ENCODE data around the gene SPATA46. TPM values are rescaled to one million over a fixed set of nuclear protein-coding genes. Genes with fewer than 3 reads are reported as not detected.
"Not testable (repeated sequence)": the region's sequence is repeated elsewhere in the genome, so short reads cannot be mapped to it uniquely, and the experiment has no call there.

The SPATA46 gene
- total and polyA plus RNA-seq, 7 donors, result not detected

- H3K27ac ChIP-seq, result no peak overlapping the region
- no peaks in the 10 kb centered on the region for H3K36me3 ChIP-seq (ENCODE audit: insufficient read depth in 1 of 2, low read depth in 1 of 2)
- DNase-seq (no peak), ATAC-seq (no peak)
- 57 to 74% (median 57%) methylated on average over 1 of the region's 1 CpG for WGBS, 3 donors
- intact Hi-C loops (cut with DNase I), result no loop called here
- H3K4me1 ChIP-seq, result no peaks in the 10 kb centered on the region
- H3K9me3 ChIP-seq, result no peaks in the 10 kb centered on the region
- no peaks in the 10 kb centered on the region for H3K27me3 ChIP-seq (ENCODE audit: insufficient read depth in 3 of 3, low read length in 2 of 3)
- H3K4me3 ChIP-seq, result no peak overlapping the region
- no peak for TF ChIP-seq CTCF (IDR thresholded peaks at IDR 0.05)
These were observed 17.7 kb downstream of the SPATA46 start for GRCh38 chr1:162358928-162359327.

GRCh38 chr1:162357681-162358266, 18.9 kb downstream of the SPATA46 start:
- no peaks in the 10 kb centered on the region for H3K9me3 ChIP-seq
- ATAC-seq (no peak), DNase-seq (no peak)
- H3K27me3 ChIP-seq (ENCODE audit: insufficient read depth in 3 of 3, low read length in 2 of 3), result no peaks in the 10 kb centered on the region
- intact Hi-C loops (cut with DNase I), result no loop called here
- no peak overlapping the region for H3K27ac ChIP-seq
- H3K4me1 ChIP-seq, result no peaks in the 10 kb centered on the region
- WGBS, 3 donors, result 52 to 64% (median 54%) methylated on average over 5 of the region's 5 CpGs
- no peaks in the 10 kb centered on the region for H3K36me3 ChIP-seq (ENCODE audit: insufficient read depth in 1 of 2, low read depth in 1 of 2)
- H3K4me3 ChIP-seq, result no peak overlapping the region
- peak; percentile 28 for TF ChIP-seq CTCF (IDR thresholded peaks at IDR 0.05)

GRCh38 chr1:162353702-162354101, 23.0 kb downstream of the SPATA46 start:
- no peaks in the 10 kb centered on the region for H3K36me3 ChIP-seq (ENCODE audit: insufficient read depth in 1 of 2, low read depth in 1 of 2)
- intact Hi-C loops (cut with DNase I), result no loop called here
- H3K9me3 ChIP-seq, result no peaks in the 10 kb centered on the region
- 70 to 76% (median 73%) methylated on average over 5 of the region's 5 CpGs for WGBS, 3 donors
- no peak for DNase-seq
- H3K27me3 ChIP-seq (ENCODE audit: insufficient read depth in 3 of 3, low read length in 2 of 3), result no peaks in the 10 kb centered on the region
- ATAC-seq, result no peak
- H3K4me1 ChIP-seq, result no peaks in the 10 kb centered on the region
- no peak for TF ChIP-seq CTCF (IDR thresholded peaks at IDR 0.05)
- no peak overlapping the region for H3K27ac ChIP-seq
- H3K4me3 ChIP-seq, result no peak overlapping the region

- WGBS, 3 donors, result 81 to 86% (median 86%) methylated on average over 9 of the region's 9 CpGs
- DNase-seq (no peak), ATAC-seq (no peak)
- Histone ChIP-seq H3K36me3 (ENCODE audit: insufficient read depth in 1 of 2, low read depth in 1 of 2) (no peaks in the 10 kb centered on the region), H3K27ac (no peak overlapping the region), H3K4me3 (no peak overlapping the region), H3K9me3 (no peaks in the 10 kb centered on the region), H3K27me3 (ENCODE audit: insufficient read depth in 3 of 3, low read length in 2 of 3) (no peaks in the 10 kb centered on the region), H3K4me1 (no peaks in the 10 kb centered on the region)
- no peak for TF ChIP-seq CTCF (IDR thresholded peaks at IDR 0.05)
- intact Hi-C loops (cut with DNase I), result no loop called here
These were observed 23.6 kb downstream of the SPATA46 start for GRCh38 chr1:162353078-162353477.

- ATAC-seq; H3K9me3 ChIP-seq; H3K4me1 ChIP-seq; DNase-seq; H3K27ac ChIP-seq; H3K4me3 ChIP-seq; H3K36me3 ChIP-seq (ENCODE audit: insufficient read depth in 1 of 2, low read depth in 1 of 2); H3K27me3 ChIP-seq (ENCODE audit: insufficient read depth in 3 of 3, low read length in 2 of 3); intact Hi-C loops (cut with DNase I): not testable (repeated sequence)
- 69 to 92% (median 90%) methylated on average over 3 to 4 of the region's 4 CpGs for WGBS, 3 donors
These were observed 24.8 kb downstream of the SPATA46 start for GRCh38 chr1:162351874-162352273.
